ENCODE results near the gene KNL1.

KNL1 gene

DNA sequence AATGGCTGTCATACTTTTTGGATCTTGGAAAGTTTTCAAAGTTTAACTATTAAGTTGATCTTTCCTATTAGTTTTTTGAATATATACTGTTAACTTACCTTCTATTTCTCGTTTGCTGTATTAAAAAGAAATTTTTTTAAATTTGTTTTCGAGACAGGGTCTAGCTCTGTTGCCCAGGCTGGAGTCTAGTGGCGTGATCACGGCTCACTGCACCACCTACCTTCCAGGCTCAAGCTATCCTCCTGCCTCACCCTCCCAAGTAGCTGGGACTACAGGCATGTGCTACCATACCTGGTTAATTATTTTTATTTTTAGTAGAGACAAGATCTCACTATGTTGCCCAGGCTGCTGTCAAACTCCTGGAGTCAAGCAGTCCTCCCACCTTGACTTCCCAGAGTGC, 4.6 kb downstream of the KNL1 start:
- H3K27ac ChIP-seq = no peak overlapping the region
- TF ChIP-seq CTCF (IDR thresholded peaks at IDR 0.05) (no peak), ZFX (IDR thresholded peaks at IDR 0.05; ENCODE audit: borderline replicate concordance) (no peak)

GRCh38 chr15:40600956-40601355, 6.9 kb downstream of the KNL1 start:
- TF ChIP-seq ZFX (IDR thresholded peaks at IDR 0.05; ENCODE audit: borderline replicate concordance) = no peak
- TF ChIP-seq CTCF (IDR thresholded peaks at IDR 0.05) = no peak

GRCh38 chr15:40603935-40604334, 9.9 kb downstream of the KNL1 start:
- no peak overlapping the region for H3K27ac ChIP-seq
- TF ChIP-seq CTCF (IDR thresholded peaks at IDR 0.05) = no peak
- TF ChIP-seq ZFX (IDR thresholded peaks at IDR 0.05; ENCODE audit: borderline replicate concordance) = no peak

More at GRCh38 chr15:40600956-40601355, 6.9 kb downstream of the KNL1 start:
- no peak overlapping the region for H3K27ac ChIP-seq

GRCh38 chr15:40613080-40613479, 19.0 kb downstream of the KNL1 start:
- TF ChIP-seq ZFX (IDR thresholded peaks at IDR 0.05; ENCODE audit: borderline replicate concordance) (no peak), CTCF (IDR thresholded peaks at IDR 0.05) (no peak)
- H3K27ac ChIP-seq = no peak overlapping the region

GRCh38 chr15:40618023-40618422, 24.0 kb downstream of the KNL1 start:
- TF ChIP-seq ZFX (IDR thresholded peaks at IDR 0.05; ENCODE audit: borderline replicate concordance) (no peak), CTCF (IDR thresholded peaks at IDR 0.05) (no peak)
- no peak overlapping the region for H3K27ac ChIP-seq

GRCh38 chr15:40618906-40619305, 24.9 kb downstream of the KNL1 start:
- TF ChIP-seq ZFX (IDR thresholded peaks at IDR 0.05; ENCODE audit: borderline replicate concordance) (no peak), CTCF (IDR thresholded peaks at IDR 0.05) (no peak)

GRCh38 chr15:40623361-40623760, 29.3 kb downstream of the KNL1 start:
- H3K27ac ChIP-seq = no peak overlapping the region
- TF ChIP-seq CTCF (IDR thresholded peaks at IDR 0.05) = no peak
- TF ChIP-seq ZFX (IDR thresholded peaks at IDR 0.05; ENCODE audit: borderline replicate concordance) = no peak

More at GRCh38 chr15:40618906-40619305, 24.9 kb downstream of the KNL1 start:
- H3K27ac ChIP-seq = no peak overlapping the region
